ENCODE results near the gene ZNRF2.
A peak's percentile ranks its signal among the peaks of the same experiment; 100 is the strongest.

The ZNRF2 gene

GRCh38 chr7:30322271-30323005 is 38.0 kb downstream of the ZNRF2 start:
- DNase-seq = peak; percentile 22

GRCh38 chr7:30323006-30323355 is 38.6 kb downstream of the ZNRF2 start:
- no peak for DNase-seq

GRCh38 chr7:30327813-30328212 is 43.4 kb downstream of the ZNRF2 start:
- DNase-seq = no peak

- DNase-seq = no peak
Measured at GRCh38 chr7:30328381-30328780, 44.0 kb downstream of the ZNRF2 start.

- no peak for DNase-seq
Measured at GRCh38 chr7:30329716-30330115, 45.3 kb downstream of the ZNRF2 start.

- peak; percentile 36 for DNase-seq
Measured at GRCh38 chr7:30330134-30331111, 46.0 kb downstream of the ZNRF2 start.

- no peak for DNase-seq
Measured at GRCh38 chr7:30331338-30331737, 46.9 kb downstream of the ZNRF2 start.

GRCh38 chr7:30332549-30332948 is 48.2 kb downstream of the ZNRF2 start:
- DNase-seq = no peak

- no peak for DNase-seq
Measured at GRCh38 chr7:30335763-30336487, 51.5 kb downstream of the ZNRF2 start.

GRCh38 chr7:30344513-30344912 is 60.1 kb downstream of the ZNRF2 start:
- no peak for DNase-seq

- no peak for DNase-seq
Measured at GRCh38 chr7:30347226-30348082, 63.1 kb downstream of the ZNRF2 start.

GRCh38 chr7:30348083-30348560 is 63.7 kb downstream of the ZNRF2 start:
- DNase-seq = peak; percentile 75

- DNase-seq = no peak
Measured at GRCh38 chr7:30349170-30349569, 64.8 kb downstream of the ZNRF2 start.

- DNase-seq = no peak
Measured at GRCh38 chr7:30349816-30350215, 65.4 kb downstream of the ZNRF2 start.

GRCh38 chr7:30351286-30351685 is 66.9 kb downstream of the ZNRF2 start:
- DNase-seq = no peak

GRCh38 chr7:30351724-30352123 is 67.3 kb downstream of the ZNRF2 start:
- DNase-seq = no peak

GRCh38 chr7:30352169-30352568 is 67.8 kb downstream of the ZNRF2 start:
- no peak for DNase-seq

- DNase-seq = no peak
Measured at GRCh38 chr7:30353532-30353931, 69.1 kb downstream of the ZNRF2 start.

GRCh38 chr7:30353932-30354607 is 69.7 kb downstream of the ZNRF2 start:
- no peak for DNase-seq

- no peak for DNase-seq
Measured at GRCh38 chr7:30354791-30355190, 70.4 kb downstream of the ZNRF2 start.

- no peak for DNase-seq
Measured at GRCh38 chr7:30359957-30360356, 75.6 kb downstream of the ZNRF2 start.
